GM12872 (cell line): ENCODE results near the gene SFRP2.

ENCODE experiments used
- TF ChIP-seq, protein P1 (sequence below): IDR thresholded peaks from 3 replicates; pipeline ENCODE4 v1.5.1; 2011; ENCODE audit warnings: low read depth, mild to moderate bottlenecking, low read length, moderate library complexity; ENCODE audit not compliant: insufficient read depth

The SFRP2 gene

GRCh38 chr4:153766758-153767157 lies 22.1 kb downstream of the SFRP2 start:
- TF ChIP-seq, protein P1, sequence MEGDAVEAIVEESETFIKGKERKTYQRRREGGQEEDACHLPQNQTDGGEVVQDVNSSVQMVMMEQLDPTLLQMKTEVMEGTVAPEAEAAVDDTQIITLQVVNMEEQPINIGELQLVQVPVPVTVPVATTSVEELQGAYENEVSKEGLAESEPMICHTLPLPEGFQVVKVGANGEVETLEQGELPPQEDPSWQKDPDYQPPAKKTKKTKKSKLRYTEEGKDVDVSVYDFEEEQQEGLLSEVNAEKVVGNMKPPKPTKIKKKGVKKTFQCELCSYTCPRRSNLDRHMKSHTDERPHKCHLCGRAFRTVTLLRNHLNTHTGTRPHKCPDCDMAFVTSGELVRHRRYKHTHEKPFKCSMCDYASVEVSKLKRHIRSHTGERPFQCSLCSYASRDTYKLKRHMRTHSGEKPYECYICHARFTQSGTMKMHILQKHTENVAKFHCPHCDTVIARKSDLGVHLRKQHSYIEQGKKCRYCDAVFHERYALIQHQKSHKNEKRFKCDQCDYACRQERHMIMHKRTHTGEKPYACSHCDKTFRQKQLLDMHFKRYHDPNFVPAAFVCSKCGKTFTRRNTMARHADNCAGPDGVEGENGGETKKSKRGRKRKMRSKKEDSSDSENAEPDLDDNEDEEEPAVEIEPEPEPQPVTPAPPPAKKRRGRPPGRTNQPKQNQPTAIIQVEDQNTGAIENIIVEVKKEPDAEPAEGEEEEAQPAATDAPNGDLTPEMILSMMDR: no peak

DNA sequence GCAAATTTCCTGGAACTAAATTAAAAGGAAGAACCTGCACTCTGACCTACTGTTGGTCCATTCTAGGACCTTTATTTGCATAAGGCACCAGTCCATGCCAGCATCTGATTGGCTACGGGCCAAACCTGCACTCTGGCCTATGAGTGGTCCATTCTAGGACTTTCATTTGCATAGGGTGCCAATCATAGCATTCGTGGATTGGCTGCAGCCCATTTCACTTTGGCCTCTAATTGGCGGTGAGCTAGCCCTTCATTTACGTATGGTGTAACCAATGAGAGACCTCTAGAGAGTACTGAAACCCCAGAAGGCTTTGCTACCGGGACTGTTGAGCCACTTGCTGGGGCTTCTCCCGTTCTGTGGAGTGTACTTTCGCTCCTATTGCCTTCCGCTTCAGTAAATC lies 23.0 kb downstream of the SFRP2 start:
- TF ChIP-seq, protein P1: no peak

GRCh38 chr4:153764601-153765368 lies 24.1 kb downstream of the SFRP2 start:
- TF ChIP-seq, protein P1: no peak

- TF ChIP-seq, protein P1: peak; percentile 26; the same call in 2 of the 3 replicates
Measured at GRCh38 chr4:153763404-153763803, 25.5 kb downstream of the SFRP2 start.

GRCh38 chr4:153759407-153760316 lies 29.2 kb downstream of the SFRP2 start, which contains the start of gene RNF175:
RNF175 (minus strand) TSS chr4:153760024; CDS start chr4:153759862, 162 bp downstream.
- TF ChIP-seq, protein P1: no peak

DNA sequence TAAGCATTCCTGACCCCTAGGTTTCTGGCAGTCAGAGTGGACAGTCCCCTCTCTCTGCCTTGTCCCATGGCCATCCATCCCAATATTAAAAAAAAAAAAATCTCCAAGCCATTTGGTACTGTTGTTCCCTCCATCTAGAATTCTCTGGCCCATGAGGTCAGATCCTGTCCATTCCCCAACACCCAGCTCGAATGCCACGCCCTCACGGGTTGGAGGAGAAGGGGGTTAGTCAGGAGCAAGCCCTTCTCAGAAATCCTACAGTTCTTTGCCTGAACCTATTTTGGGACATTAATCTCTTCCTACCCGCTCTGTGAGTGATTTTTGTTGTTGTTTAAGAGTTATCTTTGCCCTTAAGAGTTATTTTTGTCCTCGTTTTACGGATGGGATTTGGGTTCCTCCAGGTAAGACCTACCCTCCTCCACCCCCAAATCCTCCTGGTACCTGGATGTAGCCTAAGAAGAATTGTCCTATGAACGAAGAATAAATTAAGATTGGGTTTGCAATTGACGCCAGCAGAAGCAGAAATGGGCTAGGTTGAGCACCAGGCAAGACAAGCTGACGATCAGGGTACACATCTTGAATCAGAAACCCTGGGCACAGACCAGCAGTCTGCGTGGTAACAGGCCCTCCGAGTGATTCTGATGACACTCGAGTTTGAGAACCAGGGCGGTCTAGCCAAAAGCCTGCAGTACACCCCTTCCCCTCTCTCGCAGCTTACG lies 30.0 kb downstream of the SFRP2 start:
- TF ChIP-seq, protein P1: no peak

DNA sequence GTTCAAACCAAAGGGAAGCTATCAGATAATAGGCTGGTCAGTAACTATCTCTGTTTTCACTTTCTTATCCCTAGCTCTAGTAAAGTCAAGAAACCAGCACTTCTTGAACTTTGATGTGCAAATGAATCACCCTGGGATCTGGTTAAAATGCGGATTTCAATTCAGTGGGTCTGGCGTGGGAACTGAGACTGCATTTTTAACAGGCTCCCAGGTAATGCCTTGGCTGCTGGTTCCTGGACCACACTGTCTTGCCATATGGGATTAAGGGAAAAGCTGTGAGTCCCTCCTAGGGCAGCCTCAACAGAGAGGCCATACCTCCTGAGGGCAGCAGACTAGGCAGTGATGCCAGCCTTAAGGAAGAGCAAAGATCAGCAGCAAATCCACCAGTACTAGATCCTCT lies 30.7 kb downstream of the SFRP2 start:
- TF ChIP-seq, protein P1: no peak
